K562 (cell line): Measurements from ENCODE around the gene CCL20. TPM values are rescaled to one million over a fixed set of nuclear protein-coding genes. Genes with fewer than 3 reads are reported as not detected.

Experiments used
- ATAC-seq: fragments of 200-7000 bp; cut with Tn5 transposase; 3 replicates; pipeline ENCODE4 v1.9.1; 2020; ENCODE audit warnings: moderate library complexity
- BruUV-seq: library from RNA; stranded (reverse); fragments of 400-500 nt; replicated peaks from 2 replicates; lab custom pipeline; 2021; lab: Mats Ljungman, UMichigan
- CTCF ChIA-PET: fragments of 300-600 bp; formaldehyde crosslinking; extraction: SDS; loops from one replicate; lab custom pipeline; 2021; ENCODE audit warnings: low intra/inter-chr PET ratio; lab: Yijun Ruan, JAX
- POLR2A ChIA-PET: fragments of 300-600, 350-650 bp; sonication (Branson Sonifier 250); formaldehyde crosslinking; extraction: SDS; loops from one replicate; lab custom pipeline; 2021; ENCODE audit warnings: antibody characterized with exemption, inconsistent platforms; lab: Yijun Ruan, JAX
- DNase-seq, 4 experiments: peaks; one replicate each; pipeline versions ENCODE4 v3.0.0 to v3.0.0-alpha.2; 2011 to 2018; ENCODE audit warnings: low spot score in 3 of 4, mixed read lengths in 3 of 4; ENCODE audit errors: extremely low read depth in 1 of 4
- FAIRE-seq: peaks from 2 replicates; lab custom pipeline; 2011; peaks lifted over from hg19 to GRCh38; lab: Jason Lieb, UNC
- H2AFZ ChIP-seq: 2 replicates; pipeline ENCODE4 v1.6.0; 2011; ENCODE audit warnings: low read depth, low read length, control low read depth, inconsistent platforms
- H3K27ac ChIP-seq: fragments of 200-600 bp; 3 replicates; pipeline ENCODE4 v1.8.0; 2011; ENCODE audit warnings: low read depth, mild to moderate bottlenecking, control low read depth, inconsistent platforms, low read length, moderate library complexity, mixed read lengths; ENCODE audit errors: extremely low read depth
- H3K27me3 ChIP-seq, 2 experiments: fragments of 300-600 bp in 1 of 2; 2 replicates in 1 of 2; 3 replicates in 1 of 2; pipeline versions ENCODE4 v1.6.0 to v1.8.0; 2011; ENCODE audit warnings: inconsistent platforms in 2 of 2, low read length in 2 of 2, mild to moderate bottlenecking in 1 of 2, mixed read lengths in 1 of 2, moderate library complexity in 1 of 2; ENCODE audit not compliant: control insufficient read depth in 2 of 2, insufficient read depth in 2 of 2
- H3K36me3 ChIP-seq: fragments of 300-600 bp; 3 replicates; pipeline ENCODE4 v1.8.0; 2011; ENCODE audit warnings: mild to moderate bottlenecking, low read length, inconsistent platforms; ENCODE audit not compliant: control insufficient read depth, insufficient read depth
- H3K4me1 ChIP-seq, 2 experiments: fragments of 200-600 bp in 1 of 2; replicated peaks in 1 of 2; 2 replicates in 1 of 2; 3 replicates in 1 of 2; pipeline versions ENCODE4 v1.5.1 to v1.8.0; 2011; ENCODE audit warnings: inconsistent platforms in 2 of 2, low read length in 2 of 2, mild to moderate bottlenecking in 1 of 2, mixed read lengths in 1 of 2, moderate library complexity in 1 of 2; ENCODE audit not compliant: control insufficient read depth in 2 of 2, insufficient read depth in 2 of 2
- H3K4me2 ChIP-seq: 2 replicates; pipeline ENCODE4 v1.6.1; 2011; ENCODE audit warnings: low read length, control low read depth, inconsistent platforms, mixed read lengths; ENCODE audit not compliant: insufficient read depth
- H3K4me3 ChIP-seq: fragments of 200-600 bp; sonication (generic), shearing (Covaris generic); 2 replicates; pipeline ENCODE4 v1.5.1; 2016; ENCODE audit warnings: control low read depth, inconsistent platforms
- H3K79me2 ChIP-seq: fragments of 200-600 bp; 3 replicates; pipeline ENCODE4 v1.8.0; 2011; ENCODE audit warnings: low read length, inconsistent platforms; ENCODE audit not compliant: control insufficient read depth, insufficient read depth
- H3K9ac ChIP-seq, 2 experiments: 2 replicates each; pipeline versions ENCODE4 v1.6.0 to v1.6.1; 2011; ENCODE audit warnings: low read depth in 2 of 2, low read length in 2 of 2, control low read depth in 1 of 2, inconsistent platforms in 1 of 2, mild to moderate bottlenecking in 1 of 2, mixed read lengths in 1 of 2; ENCODE audit not compliant: insufficient read depth in 1 of 2
- H3K9me1 ChIP-seq: one replicate; pipeline ENCODE4 v1.6.0; 2011; ENCODE audit warnings: inconsistent platforms, mild to moderate bottlenecking, low read length, moderate library complexity; ENCODE audit not compliant: control insufficient read depth, insufficient read depth
- H3K9me3 ChIP-seq: replicated peaks from 2 replicates; pipeline ENCODE4 v1.5.1; 2011; ENCODE audit warnings: low read depth, low read length, inconsistent platforms; ENCODE audit not compliant: control insufficient read depth, insufficient read depth
- H4K20me1 ChIP-seq: replicated peaks from 2 replicates; pipeline ENCODE4 v1.6.1; 2011; ENCODE audit warnings: low read length, inconsistent platforms, mixed read lengths; ENCODE audit not compliant: control insufficient read depth, insufficient read depth
- BMI1 ChIP-seq: fragments of 150-350 bp; IDR thresholded peaks from 2 replicates; pipeline ENCODE4 v1.6.1; 2014; ENCODE audit warnings: low read length
- CREBBP ChIP-seq: IDR thresholded peaks from one replicate; pipeline ENCODE4 v1.6.1; 2012; ENCODE audit warnings: low read depth, mild to moderate bottlenecking, control low read depth, inconsistent platforms, low read length
- EP400 ChIP-seq: fragments of 450-650 bp; IDR thresholded peaks from 2 replicates; pipeline ENCODE4 v1.6.1; 2017; ENCODE audit warnings: antibody characterized with exemption, mild to moderate bottlenecking, moderate library complexity
- GABPB1 ChIP-seq: sonication (generic); formaldehyde crosslinking; IDR thresholded peaks from 2 replicates; pipeline ENCODE4 v1.8.0; 2022; ENCODE audit warnings: mild to moderate bottlenecking, missing genetic modification reagents
- TEAD4 ChIP-seq, 2 experiments: sonication (generic) in 1 of 2; formaldehyde crosslinking in 1 of 2; IDR thresholded peaks; 2 replicates each; pipeline versions ENCODE4 v1.6.1 to v1.8.0; 2012 to 2022; ENCODE audit warnings: borderline replicate concordance in 1 of 2, inconsistent platforms in 1 of 2, low read length in 1 of 2, mild to moderate bottlenecking in 1 of 2, missing genetic modification reagents in 1 of 2
- XRCC4 ChIP-seq: IDR thresholded peaks from one replicate; pipeline ENCODE4 v1.6.1; 2011; ENCODE audit not compliant: insufficient read depth, insufficient read length; ENCODE audit errors: extremely low read depth
- XRCC5 ChIP-seq: fragments of 200-400 bp; formaldehyde crosslinking; IDR thresholded peaks from 2 replicates; pipeline ENCODE4 v1.6.1; 2017; ENCODE audit warnings: low read depth, mild to moderate bottlenecking, low read length
- ZNF717 ChIP-seq: fragments of 250-450 bp; sonication (Bioruptor Pico); IDR thresholded peaks from 2 replicates; pipeline ENCODE4 v1.5.0; 2021
- ZSCAN29 ChIP-seq: fragments of 450-650 bp; IDR thresholded peaks from 2 replicates; pipeline ENCODE4 v1.6.1; 2017
- WGBS: fragments of 100-300 bp; shearing (Covaris generic); methylation state at CpG from one replicate; pipeline ENCODE4 v1.1.6; 2016; ENCODE audit warnings: low coverage, mixed read lengths; ENCODE audit not compliant: insufficient coverage; ENCODE audit errors: missing lambda C conversion rate; 5-methylcytosine and 5-hydroxymethylcytosine counted together
- in situ Hi-C: fragments of 300-500 bp; cut with MboI; formaldehyde crosslinking; loops from 4 replicates; pipeline ENCODE4 v1.15.0; 2018; ENCODE audit warnings: inconsistent platforms, mixed read lengths
- intact Hi-C: fragments of 100-400 bp; cut with micrococcal nuclease; formaldehyde crosslinking; loops from 2 replicates; pipeline ENCODE4 v1.14.2; 2022
- polyA plus RNA-seq, 8 experiments: library from polyadenylated mRNA; depleted of rRNA in 4 of 8; stranded (reverse) in 5 of 8; unstranded in 3 of 8; fragments of >200 nt; fragmentation: Nextera tagmentation in 2 of 8; fragmentation: Illumina TruSeq in 1 of 8; extraction: Ambion mirVana in 2 of 8; extraction: Trizol in 1 of 8; gene quantifications; 2 replicates each; pipeline versions ENCODE4 v1.2.1 to v1.2.3, GENCODE V29; 2011 to 2014; ENCODE audit warnings: inconsistent platforms in 1 of 8, missing spikeins in 1 of 8
- total RNA-seq, 7 experiments: library from RNA; depleted of rRNA in 6 of 7; stranded (reverse); fragments of >200 nt in 6 of 7; fragmentation: Illumina TruSeq in 2 of 7; extraction: Trizol in 2 of 7; gene quantifications; 2 replicates each; pipeline versions ENCODE4 v1.2.1 to v1.2.3, GENCODE V29; 2011 to 2021; ENCODE audit warnings: low replicate concordance in 1 of 7
- TF ChIP-seq, protein P1 (sequence below): sonication (generic); formaldehyde crosslinking; IDR thresholded peaks from 2 replicates; pipeline ENCODE4 v1.8.1; 2022; ENCODE audit warnings: missing genetic modification reagents
- TF ChIP-seq, protein P2 (sequence below): fragments of 450-650 bp; conservative IDR thresholded peaks from 2 replicates; pipeline ENCODE4 v1.6.1; 2016; ENCODE audit warnings: missing genetic modification characterization, low read depth, mild to moderate bottlenecking, missing compliant biosample characterization, moderate library complexity
- TF ChIP-seq, protein P3 (sequence below), 2 experiments: fragments of 450-650 bp; IDR thresholded peaks; 2 replicates each; pipeline ENCODE4 v1.6.1; 2018; ENCODE audit warnings: mild to moderate bottlenecking in 2 of 2, low read depth in 1 of 2; ENCODE audit not compliant: partially characterized antibody in 2 of 2

CCL20 gene
- total and polyA plus RNA-seq, 9 of the 15 experiments (the other 6 are each of a cell fraction or from before 2014, with no cell fraction given): 0.29 TPM; not detected in 8

DNA sequence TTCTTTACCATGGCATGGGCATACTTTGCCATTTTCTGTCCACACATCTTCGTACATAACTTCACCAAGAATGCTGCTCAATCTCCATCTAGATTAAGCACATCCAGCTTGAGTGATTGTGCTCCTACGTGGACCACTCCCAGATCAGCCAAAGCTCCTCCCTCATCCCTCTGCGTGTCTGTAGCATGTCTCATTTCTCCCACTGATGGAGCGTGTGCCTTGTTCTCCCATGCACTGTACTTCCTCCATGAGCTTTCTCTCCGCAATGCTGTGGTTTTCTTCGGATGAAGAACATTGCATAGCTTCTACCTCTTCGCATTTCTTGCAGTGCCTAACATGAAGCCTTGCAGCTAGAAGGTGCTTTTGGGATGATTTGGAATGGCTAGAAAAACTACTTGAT lies 13.5 kb downstream of the CCL20 start:
- H3K36me3 ChIP-seq: no peaks in the 10 kb centered on the region
- CTCF ChIA-PET: no interaction called here
- no peak overlapping the region for H3K27ac ChIP-seq
- no peaks in the 10 kb centered on the region for H3K9me3 ChIP-seq
- no peak for ATAC-seq
- H3K4me2 ChIP-seq: no peak overlapping the region
- H4K20me1 ChIP-seq: no peaks in the 10 kb centered on the region
- intact Hi-C loops (no loop called here), in situ Hi-C loops (no loop called here)
- no TSS peak for BruUV-seq
- no peaks in the 10 kb centered on the region for H3K9me1 ChIP-seq
- H3K9ac ChIP-seq: no peak overlapping the region
- H3K4me3 ChIP-seq: no peak overlapping the region
- FAIRE-seq: no peak
- POLR2A ChIA-PET: no interaction called here
- no peak overlapping the region for H2AFZ ChIP-seq
- WGBS: 0% methylated on average over 6 of the region's 7 CpGs
- no peak for DNase-seq
- H3K79me2 ChIP-seq: no peaks in the 10 kb centered on the region
- H3K4me1 ChIP-seq: no peaks in the 10 kb centered on the region
- no peaks in the 10 kb centered on the region for H3K27me3 ChIP-seq
- no peak for TF ChIP-seq BMI1
- TF ChIP-seq TEAD4 (IDR thresholded peaks at IDR 0.05; ENCODE audit: low read length): no peak
- TF ChIP-seq TEAD4 (CRISPR knock-in tag; IDR thresholded peaks at IDR 0.05; ENCODE audit: borderline replicate concordance): no peak
- TF ChIP-seq, protein P1, sequence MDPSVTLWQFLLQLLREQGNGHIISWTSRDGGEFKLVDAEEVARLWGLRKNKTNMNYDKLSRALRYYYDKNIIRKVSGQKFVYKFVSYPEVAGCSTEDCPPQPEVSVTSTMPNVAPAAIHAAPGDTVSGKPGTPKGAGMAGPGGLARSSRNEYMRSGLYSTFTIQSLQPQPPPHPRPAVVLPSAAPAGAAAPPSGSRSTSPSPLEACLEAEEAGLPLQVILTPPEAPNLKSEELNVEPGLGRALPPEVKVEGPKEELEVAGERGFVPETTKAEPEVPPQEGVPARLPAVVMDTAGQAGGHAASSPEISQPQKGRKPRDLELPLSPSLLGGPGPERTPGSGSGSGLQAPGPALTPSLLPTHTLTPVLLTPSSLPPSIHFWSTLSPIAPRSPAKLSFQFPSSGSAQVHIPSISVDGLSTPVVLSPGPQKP (CRISPR knock-in tag): no peak
- no peak for TF ChIP-seq CREBBP
- TF ChIP-seq ZSCAN29: no peak
- no peak for TF ChIP-seq XRCC4
- no peak for TF ChIP-seq GABPB1 (CRISPR knock-in tag)
- no peak for TF ChIP-seq XRCC5
- no peak for TF ChIP-seq ZNF717
- TF ChIP-seq, protein P2, sequence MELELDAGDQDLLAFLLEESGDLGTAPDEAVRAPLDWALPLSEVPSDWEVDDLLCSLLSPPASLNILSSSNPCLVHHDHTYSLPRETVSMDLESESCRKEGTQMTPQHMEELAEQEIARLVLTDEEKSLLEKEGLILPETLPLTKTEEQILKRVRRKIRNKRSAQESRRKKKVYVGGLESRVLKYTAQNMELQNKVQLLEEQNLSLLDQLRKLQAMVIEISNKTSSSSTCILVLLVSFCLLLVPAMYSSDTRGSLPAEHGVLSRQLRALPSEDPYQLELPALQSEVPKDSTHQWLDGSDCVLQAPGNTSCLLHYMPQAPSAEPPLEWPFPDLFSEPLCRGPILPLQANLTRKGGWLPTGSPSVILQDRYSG (tag): no peak
- TF ChIP-seq, protein P3, sequence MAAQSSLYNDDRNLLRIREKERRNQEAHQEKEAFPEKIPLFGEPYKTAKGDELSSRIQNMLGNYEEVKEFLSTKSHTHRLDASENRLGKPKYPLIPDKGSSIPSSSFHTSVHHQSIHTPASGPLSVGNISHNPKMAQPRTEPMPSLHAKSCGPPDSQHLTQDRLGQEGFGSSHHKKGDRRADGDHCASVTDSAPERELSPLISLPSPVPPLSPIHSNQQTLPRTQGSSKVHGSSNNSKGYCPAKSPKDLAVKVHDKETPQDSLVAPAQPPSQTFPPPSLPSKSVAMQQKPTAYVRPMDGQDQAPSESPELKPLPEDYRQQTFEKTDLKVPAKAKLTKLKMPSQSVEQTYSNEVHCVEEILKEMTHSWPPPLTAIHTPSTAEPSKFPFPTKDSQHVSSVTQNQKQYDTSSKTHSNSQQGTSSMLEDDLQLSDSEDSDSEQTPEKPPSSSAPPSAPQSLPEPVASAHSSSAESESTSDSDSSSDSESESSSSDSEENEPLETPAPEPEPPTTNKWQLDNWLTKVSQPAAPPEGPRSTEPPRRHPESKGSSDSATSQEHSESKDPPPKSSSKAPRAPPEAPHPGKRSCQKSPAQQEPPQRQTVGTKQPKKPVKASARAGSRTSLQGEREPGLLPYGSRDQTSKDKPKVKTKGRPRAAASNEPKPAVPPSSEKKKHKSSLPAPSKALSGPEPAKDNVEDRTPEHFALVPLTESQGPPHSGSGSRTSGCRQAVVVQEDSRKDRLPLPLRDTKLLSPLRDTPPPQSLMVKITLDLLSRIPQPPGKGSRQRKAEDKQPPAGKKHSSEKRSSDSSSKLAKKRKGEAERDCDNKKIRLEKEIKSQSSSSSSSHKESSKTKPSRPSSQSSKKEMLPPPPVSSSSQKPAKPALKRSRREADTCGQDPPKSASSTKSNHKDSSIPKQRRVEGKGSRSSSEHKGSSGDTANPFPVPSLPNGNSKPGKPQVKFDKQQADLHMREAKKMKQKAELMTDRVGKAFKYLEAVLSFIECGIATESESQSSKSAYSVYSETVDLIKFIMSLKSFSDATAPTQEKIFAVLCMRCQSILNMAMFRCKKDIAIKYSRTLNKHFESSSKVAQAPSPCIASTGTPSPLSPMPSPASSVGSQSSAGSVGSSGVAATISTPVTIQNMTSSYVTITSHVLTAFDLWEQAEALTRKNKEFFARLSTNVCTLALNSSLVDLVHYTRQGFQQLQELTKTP (IDR thresholded peaks at IDR 0.05; ENCODE audit: low read depth in 1 of 2, partially characterized antibody in 2 of 2): no peak
- TF ChIP-seq EP400: no peak
